Esophagus muscularis mucosa (tissue), 4 donors: ENCODE measurements around the gene DACT2.

Source experiments
- EP300 ChIP-seq: sonication (generic); formaldehyde crosslinking; IDR thresholded peaks from one replicate; pipeline ENCODE4 v1.6.1; 2017; ENCODE audit warnings: antibody characterized with exemption
- POLR2A ChIP-seq: fragments of 450-650 bp; IDR thresholded peaks from one replicate; pipeline ENCODE4 v1.6.1; 2017; ENCODE audit warnings: antibody characterized with exemption, moderate library complexity, mild to moderate bottlenecking, low read depth
- POLR2AphosphoS5 ChIP-seq, 2 donors: sonication (generic); formaldehyde crosslinking; IDR thresholded peaks; one replicate each; pipeline ENCODE4 v1.6.1; 2017; ENCODE audit warnings: antibody characterized with exemption in 2 of 2
- TF ChIP-seq, protein P1 (sequence below), 3 experiments: fragments of 200-600 bp in 2 of 3; fragments of 450-650 bp in 1 of 3; sonication (generic) in 2 of 3; IDR thresholded peaks; one replicate each; pipeline ENCODE4 v1.5.1; 2017 to 2019; ENCODE audit warnings: antibody characterized with exemption in 3 of 3, mild to moderate bottlenecking in 2 of 3, moderate library complexity in 1 of 3

DNA sequence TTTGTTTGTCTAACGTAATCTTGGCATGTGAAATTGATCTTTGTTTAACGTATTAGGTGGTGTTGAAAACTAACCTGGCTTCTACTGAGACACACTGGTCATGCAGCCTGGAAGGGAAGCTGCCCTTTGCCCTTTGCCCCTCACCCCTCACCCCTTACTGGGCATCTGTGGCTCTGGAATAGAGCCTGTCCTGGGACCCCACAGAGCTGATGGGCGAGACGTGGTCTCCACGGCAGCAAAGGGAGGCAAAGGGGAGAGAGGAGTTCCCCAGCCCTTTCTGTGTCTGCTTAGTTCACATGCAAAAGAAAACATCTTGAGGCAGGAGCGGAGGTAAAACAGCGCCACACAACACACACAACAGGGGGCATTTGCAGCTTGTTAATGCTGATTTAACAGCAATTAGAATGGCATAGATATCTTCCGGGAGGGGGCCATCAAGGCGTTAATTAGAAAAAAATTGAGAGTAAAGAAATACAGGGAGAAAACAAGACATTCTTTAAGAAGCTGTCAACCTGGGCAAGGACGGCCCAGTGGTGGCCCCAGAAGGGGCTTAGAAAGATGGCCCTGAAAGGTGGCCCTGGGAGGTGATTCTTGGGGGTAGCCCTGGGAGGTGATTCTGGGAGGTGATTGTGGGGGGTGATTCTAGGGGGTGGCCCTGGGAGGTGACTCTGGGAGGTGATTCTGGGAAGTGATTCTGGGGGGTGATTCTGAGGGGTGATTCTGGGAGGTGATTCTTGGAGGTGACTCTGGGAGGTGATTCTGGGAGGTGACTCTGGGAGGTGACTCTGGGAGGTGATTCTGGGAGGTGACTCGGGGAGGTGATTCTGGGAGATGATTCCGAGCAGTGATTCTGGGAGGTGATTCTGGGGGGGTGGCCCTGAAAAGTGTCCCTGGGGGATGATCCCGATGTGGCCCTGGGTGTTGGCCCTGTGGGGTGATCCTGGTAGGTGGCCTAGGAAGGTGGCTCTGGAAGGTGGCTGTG is 44.5 kb upstream of the DACT2 start:
- TF ChIP-seq EP300 (no peak), POLR2A (no peak), POLR2AphosphoS5 (IDR thresholded peaks at IDR 0.05) (no peak)
- TF ChIP-seq, protein P1, sequence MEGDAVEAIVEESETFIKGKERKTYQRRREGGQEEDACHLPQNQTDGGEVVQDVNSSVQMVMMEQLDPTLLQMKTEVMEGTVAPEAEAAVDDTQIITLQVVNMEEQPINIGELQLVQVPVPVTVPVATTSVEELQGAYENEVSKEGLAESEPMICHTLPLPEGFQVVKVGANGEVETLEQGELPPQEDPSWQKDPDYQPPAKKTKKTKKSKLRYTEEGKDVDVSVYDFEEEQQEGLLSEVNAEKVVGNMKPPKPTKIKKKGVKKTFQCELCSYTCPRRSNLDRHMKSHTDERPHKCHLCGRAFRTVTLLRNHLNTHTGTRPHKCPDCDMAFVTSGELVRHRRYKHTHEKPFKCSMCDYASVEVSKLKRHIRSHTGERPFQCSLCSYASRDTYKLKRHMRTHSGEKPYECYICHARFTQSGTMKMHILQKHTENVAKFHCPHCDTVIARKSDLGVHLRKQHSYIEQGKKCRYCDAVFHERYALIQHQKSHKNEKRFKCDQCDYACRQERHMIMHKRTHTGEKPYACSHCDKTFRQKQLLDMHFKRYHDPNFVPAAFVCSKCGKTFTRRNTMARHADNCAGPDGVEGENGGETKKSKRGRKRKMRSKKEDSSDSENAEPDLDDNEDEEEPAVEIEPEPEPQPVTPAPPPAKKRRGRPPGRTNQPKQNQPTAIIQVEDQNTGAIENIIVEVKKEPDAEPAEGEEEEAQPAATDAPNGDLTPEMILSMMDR (IDR thresholded peaks at IDR 0.05), result no peak
